Fibroblast of the aortic adventitia (primary cell): ENCODE results near the gene KLF17. TPM values are rescaled to one million over a fixed set of nuclear protein-coding genes. Genes with fewer than 3 reads are reported as not detected.
A peak's percentile ranks its signal among the peaks of the same experiment; 100 is the strongest.

Experiments
- DNase-seq: peaks from one replicate; pipeline ENCODE4 v3.0.0-alpha.2; 2010; ENCODE audit warnings: low read depth
- H3K4me3 ChIP-seq: 2 replicates; pipeline ENCODE4 v1.5.1; 2011; ENCODE audit warnings: low read depth, mild to moderate bottlenecking, control low read depth, low read length, moderate library complexity
- total RNA-seq: library from RNA; depleted of rRNA; stranded (reverse); fragments of >200 nt; gene quantifications from 2 replicates; pipeline ENCODE4 v1.2.3, GENCODE V29; 2012; ENCODE audit warnings: low replicate concordance
- TF ChIP-seq, protein P1 (sequence below): IDR thresholded peaks from 2 replicates; pipeline ENCODE4 v1.5.1; 2011; ENCODE audit warnings: mild to moderate bottlenecking, low read length, control low read depth, inconsistent platforms; ENCODE audit not compliant: insufficient read depth

Gene KLF17
- total RNA-seq, 1 donor: 0.27 TPM

DNA sequence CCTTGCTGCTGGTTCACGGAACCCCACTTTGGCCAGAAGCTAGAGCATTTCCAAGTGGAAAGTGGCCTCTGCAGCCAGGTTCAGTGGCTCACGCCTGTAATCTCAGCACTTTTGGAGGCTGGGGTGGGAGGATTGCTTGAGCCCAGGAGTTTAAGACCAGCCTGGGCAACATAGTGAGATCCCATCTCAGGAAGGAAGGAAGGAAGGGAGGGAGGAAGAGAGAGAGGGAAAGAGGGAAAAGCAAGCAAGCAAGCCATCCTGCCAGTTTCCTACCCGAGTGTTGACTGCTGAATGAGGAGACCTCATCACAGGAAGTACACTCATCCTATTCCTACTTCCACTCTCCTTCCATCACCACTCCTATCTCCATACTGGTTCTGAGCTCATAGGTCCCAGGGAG lies 12.8 kb upstream of the KLF17 start:
- no peak for DNase-seq
- no peak overlapping the region for H3K4me3 ChIP-seq

DNA sequence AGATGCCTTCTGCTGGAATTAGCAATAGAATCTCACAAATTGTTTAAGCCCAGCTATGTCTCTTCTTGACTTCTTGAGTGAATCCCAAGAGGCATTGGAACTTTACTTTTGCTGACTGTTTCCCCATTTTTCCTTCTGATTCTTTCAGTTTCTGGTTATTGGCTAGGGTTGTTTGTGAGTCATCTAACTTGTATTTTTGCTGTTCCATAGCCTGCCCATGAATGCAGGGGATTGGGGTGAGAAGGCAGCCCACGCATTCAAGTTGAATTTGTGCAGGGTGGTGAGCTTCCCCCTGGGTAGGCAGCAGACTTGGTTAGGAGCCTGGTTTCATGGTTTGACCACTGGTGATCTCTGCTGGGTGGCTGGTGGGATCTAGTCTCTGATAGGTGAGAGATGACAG lies 10.4 kb upstream of the KLF17 start:
- DNase-seq: peak; percentile 51
- H3K4me3 ChIP-seq: no peak overlapping the region

More for the DNA sequence above, 12.8 kb upstream of the KLF17 start:
- TF ChIP-seq, protein P1, sequence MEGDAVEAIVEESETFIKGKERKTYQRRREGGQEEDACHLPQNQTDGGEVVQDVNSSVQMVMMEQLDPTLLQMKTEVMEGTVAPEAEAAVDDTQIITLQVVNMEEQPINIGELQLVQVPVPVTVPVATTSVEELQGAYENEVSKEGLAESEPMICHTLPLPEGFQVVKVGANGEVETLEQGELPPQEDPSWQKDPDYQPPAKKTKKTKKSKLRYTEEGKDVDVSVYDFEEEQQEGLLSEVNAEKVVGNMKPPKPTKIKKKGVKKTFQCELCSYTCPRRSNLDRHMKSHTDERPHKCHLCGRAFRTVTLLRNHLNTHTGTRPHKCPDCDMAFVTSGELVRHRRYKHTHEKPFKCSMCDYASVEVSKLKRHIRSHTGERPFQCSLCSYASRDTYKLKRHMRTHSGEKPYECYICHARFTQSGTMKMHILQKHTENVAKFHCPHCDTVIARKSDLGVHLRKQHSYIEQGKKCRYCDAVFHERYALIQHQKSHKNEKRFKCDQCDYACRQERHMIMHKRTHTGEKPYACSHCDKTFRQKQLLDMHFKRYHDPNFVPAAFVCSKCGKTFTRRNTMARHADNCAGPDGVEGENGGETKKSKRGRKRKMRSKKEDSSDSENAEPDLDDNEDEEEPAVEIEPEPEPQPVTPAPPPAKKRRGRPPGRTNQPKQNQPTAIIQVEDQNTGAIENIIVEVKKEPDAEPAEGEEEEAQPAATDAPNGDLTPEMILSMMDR: no peak

DNA sequence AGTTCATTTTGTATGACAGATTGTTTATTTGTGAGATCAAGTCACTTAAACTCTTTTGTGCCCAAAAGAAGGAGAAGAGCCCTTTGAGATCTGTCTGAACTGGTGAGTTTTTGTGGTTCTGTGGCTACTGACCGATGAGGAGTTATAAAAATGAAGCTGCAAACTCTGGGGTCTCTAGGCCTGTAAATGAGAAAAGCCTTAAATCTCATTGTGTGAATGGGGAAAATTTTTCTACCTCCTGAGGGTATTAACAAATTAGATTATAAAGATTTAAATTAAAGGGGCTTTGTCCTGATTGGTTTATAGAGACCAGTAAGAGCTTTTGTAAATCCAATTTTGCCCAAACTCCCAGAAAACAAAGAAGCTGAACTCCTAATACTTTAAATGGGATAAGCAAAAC lies 9.7 kb upstream of the KLF17 start:
- H3K4me3 ChIP-seq: no peak overlapping the region
- no peak for DNase-seq
- TF ChIP-seq, protein P1: no peak

More for the DNA sequence above, 10.4 kb upstream of the KLF17 start:
- TF ChIP-seq, protein P1: no peak

- no peak for DNase-seq
- no peak overlapping the region for H3K4me3 ChIP-seq
- TF ChIP-seq, protein P1: no peak
Observed at GRCh38 chr1:44110916-44111315, 7.7 kb upstream of the KLF17 start.

- no peak for DNase-seq
- TF ChIP-seq, protein P1: no peak
- H3K4me3 ChIP-seq: no peak overlapping the region
Observed at GRCh38 chr1:44111861-44112260, 6.8 kb upstream of the KLF17 start.

- DNase-seq: peak; percentile 14
- no peak overlapping the region for H3K4me3 ChIP-seq
- TF ChIP-seq, protein P1: no peak
Observed at GRCh38 chr1:44112486-44112885, 6.1 kb upstream of the KLF17 start.

GRCh38 chr1:44113095-44113609 lies 5.5 kb upstream of the KLF17 start:
- no peak for DNase-seq
- TF ChIP-seq, protein P1: no peak

More at GRCh38 chr1:44113095-44113609, 5.5 kb upstream of the KLF17 start:
- no peak overlapping the region for H3K4me3 ChIP-seq
